ENCODE measurements around the gene GPRIN3. TPM values are rescaled to one million over a fixed set of nuclear protein-coding genes. Genes with fewer than 3 reads are reported as not detected.

The GPRIN3 gene
- total and polyA plus RNA-seq, 8 donors = 0.40 to 19.8 (median 10.5) TPM

DNA sequence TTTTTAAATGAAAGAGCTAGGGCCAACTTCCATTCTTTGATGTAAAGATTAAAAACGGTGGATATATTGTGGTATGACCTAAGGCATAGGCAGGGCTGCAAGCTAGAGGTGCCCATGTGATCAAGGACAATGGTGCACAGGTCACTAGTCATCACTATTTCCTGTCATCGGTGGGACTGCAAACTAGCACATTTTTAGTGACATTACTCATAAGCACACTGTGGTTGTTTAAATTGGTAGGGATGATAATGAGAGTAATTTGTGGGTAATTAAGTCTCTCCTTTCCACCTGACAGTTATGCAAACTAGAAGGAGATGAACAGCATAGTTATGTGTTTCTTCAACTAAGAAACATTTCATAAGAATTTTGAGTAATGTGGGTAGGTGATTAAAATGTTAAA, 85.4 kb downstream of the GPRIN3 start:
- H3K27me3 ChIP-seq = no peaks in the 10 kb centered on the region
- H3K36me3 ChIP-seq = no peaks in the 10 kb centered on the region
- no peak for DNase-seq
- H3K4me3 ChIP-seq = no peak overlapping the region
- peaks cover 0 to 6% (median 0%) of the 10 kb centered on the region in 4 donors for H3K4me1 ChIP-seq
- intact Hi-C loops (cut with DNase I; ENCODE audit: low total_unique reads) = no loop called here
- TF ChIP-seq POLR2A (IDR thresholded peaks at IDR 0.05) (no peak), POLR2AphosphoS5 (IDR thresholded peaks at IDR 0.05) (no peak), EP300 (IDR thresholded peaks at IDR 0.05) (no peak)
- TF ChIP-seq, protein P1, sequence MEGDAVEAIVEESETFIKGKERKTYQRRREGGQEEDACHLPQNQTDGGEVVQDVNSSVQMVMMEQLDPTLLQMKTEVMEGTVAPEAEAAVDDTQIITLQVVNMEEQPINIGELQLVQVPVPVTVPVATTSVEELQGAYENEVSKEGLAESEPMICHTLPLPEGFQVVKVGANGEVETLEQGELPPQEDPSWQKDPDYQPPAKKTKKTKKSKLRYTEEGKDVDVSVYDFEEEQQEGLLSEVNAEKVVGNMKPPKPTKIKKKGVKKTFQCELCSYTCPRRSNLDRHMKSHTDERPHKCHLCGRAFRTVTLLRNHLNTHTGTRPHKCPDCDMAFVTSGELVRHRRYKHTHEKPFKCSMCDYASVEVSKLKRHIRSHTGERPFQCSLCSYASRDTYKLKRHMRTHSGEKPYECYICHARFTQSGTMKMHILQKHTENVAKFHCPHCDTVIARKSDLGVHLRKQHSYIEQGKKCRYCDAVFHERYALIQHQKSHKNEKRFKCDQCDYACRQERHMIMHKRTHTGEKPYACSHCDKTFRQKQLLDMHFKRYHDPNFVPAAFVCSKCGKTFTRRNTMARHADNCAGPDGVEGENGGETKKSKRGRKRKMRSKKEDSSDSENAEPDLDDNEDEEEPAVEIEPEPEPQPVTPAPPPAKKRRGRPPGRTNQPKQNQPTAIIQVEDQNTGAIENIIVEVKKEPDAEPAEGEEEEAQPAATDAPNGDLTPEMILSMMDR (IDR thresholded peaks at IDR 0.05) = no peak
- no peaks in the 10 kb centered on the region for H3K9me3 ChIP-seq
- 36 to 52% (median 43%) methylated on average over 2 of the region's 2 CpGs for whole genome bisulfite sequencing, 5 donors
- no peak overlapping the region for H3K27ac ChIP-seq

DNA sequence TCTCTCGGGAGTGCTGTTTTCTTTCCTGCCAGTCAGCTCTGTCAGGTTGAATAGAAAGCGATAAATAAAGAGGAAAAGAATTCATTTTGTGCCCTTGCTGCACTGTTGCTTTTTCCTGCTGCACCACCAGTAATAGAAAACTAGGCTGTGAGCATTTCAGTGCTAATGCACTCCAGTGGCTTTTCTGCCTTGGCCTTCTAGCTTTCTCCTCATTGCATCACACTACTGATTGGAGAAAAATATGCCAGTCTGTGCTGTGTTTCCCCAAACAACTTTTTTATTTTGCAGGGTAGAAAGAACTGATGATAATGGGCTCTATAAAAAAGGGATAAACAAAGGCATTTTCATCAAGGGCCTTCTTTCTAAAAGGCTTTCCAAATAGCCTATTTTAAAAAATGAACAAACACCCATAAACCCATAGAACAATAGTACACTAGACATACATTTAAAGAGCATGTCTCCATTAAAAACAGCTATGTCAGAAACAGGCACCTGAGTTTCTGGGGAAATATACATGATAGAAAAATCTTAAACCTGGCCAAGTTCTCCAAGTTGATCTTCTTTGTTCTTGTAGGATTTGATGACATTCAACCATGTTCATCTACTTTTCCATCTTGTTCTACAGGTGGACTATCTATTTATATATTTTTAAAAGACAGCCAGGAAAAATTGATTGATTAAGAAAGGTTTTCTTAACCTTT, 86.3 kb downstream of the GPRIN3 start:
- H3K9me3 ChIP-seq = no peaks in the 10 kb centered on the region
- H3K36me3 ChIP-seq = no peaks in the 10 kb centered on the region
- H3K4me1 ChIP-seq = no peaks in the 10 kb centered on the region
- H3K4me3 ChIP-seq = no peak overlapping the region
- TF ChIP-seq, protein P1 (IDR thresholded peaks at IDR 0.05) = no peak
- TF ChIP-seq POLR2AphosphoS5 (IDR thresholded peaks at IDR 0.05) (no peak), POLR2A (IDR thresholded peaks at IDR 0.05) (no peak), EP300 (IDR thresholded peaks at IDR 0.05) (no peak)
- no peak overlapping the region for H3K27ac ChIP-seq
- intact Hi-C loops (cut with DNase I; ENCODE audit: low total_unique reads) = no loop called here
- WGBS, 5 donors = 71 to 83% (median 82%) methylated on average over 2 of the region's 2 CpGs
- H3K27me3 ChIP-seq = no peaks in the 10 kb centered on the region
- DNase-seq = no peak

DNA sequence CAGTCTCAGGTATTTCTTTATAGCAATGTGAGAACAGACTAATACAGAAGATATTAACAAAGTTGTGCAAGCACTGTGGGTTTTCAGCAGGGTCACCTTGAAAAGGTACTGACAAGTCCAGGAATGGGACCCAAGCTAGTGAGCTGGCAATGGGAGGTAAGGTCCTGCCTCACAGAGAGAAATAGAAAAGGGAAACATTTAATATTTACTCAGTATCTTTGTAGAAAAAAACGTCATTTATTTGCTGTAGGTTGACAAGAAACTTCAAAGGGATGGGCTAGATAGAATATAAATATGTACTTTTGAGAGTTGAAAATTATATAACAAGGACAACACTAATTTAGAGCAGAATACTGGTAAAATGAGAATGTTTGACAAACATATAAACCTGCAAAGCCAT, 89.0 kb downstream of the GPRIN3 start:
- H3K27ac ChIP-seq = no peak overlapping the region
- intact Hi-C loops (cut with DNase I; ENCODE audit: low total_unique reads) = no loop called here
- no peaks in the 10 kb centered on the region for H3K9me3 ChIP-seq
- TF ChIP-seq POLR2A (IDR thresholded peaks at IDR 0.05) (no peak), POLR2AphosphoS5 (IDR thresholded peaks at IDR 0.05) (no peak), EP300 (IDR thresholded peaks at IDR 0.05) (no peak)
- TF ChIP-seq, protein P1 (IDR thresholded peaks at IDR 0.05) = no peak
- peak in 1 of 2 donors; percentile 10 for DNase-seq
- no peaks in the 10 kb centered on the region for H3K36me3 ChIP-seq
- H3K27me3 ChIP-seq = no peaks in the 10 kb centered on the region
- H3K4me3 ChIP-seq = no peak overlapping the region
- H3K4me1 ChIP-seq = peaks cover 0 to under 1% (median 0%) of the 10 kb centered on the region in 4 donors
- WGBS, 5 donors = 18 to 53% (median 33%) methylated on average over 1 of the region's 1 CpG

- H3K27ac ChIP-seq = no peak overlapping the region
Measured at GRCh38 chr4:89217604-89218003, 90.0 kb downstream of the GPRIN3 start.

More at GRCh38 chr4:89217604-89218003, 90.0 kb downstream of the GPRIN3 start:
- no peaks in the 10 kb centered on the region for H3K9me3 ChIP-seq
- H3K27me3 ChIP-seq = no peaks in the 10 kb centered on the region
- no peak for DNase-seq
- H3K4me1 ChIP-seq = peaks cover 0 to 7% (median 0%) of the 10 kb centered on the region in 4 donors
- no peak overlapping the region for H3K4me3 ChIP-seq
- 76 to 97% (median 84%) methylated on average over 1 of the region's 1 CpG for WGBS, 5 donors
- TF ChIP-seq EP300 (IDR thresholded peaks at IDR 0.05) = no peak
- TF ChIP-seq, protein P1 (IDR thresholded peaks at IDR 0.05) = no peak
- no peak for TF ChIP-seq POLR2A (IDR thresholded peaks at IDR 0.05)
- TF ChIP-seq POLR2AphosphoS5 (IDR thresholded peaks at IDR 0.05) = no peak
- no peaks in the 10 kb centered on the region for H3K36me3 ChIP-seq
- intact Hi-C loops (cut with DNase I; ENCODE audit: low total_unique reads) = no loop called here

All from stomach (tissue), 9 donors.